Ovary (tissue), 9 donors: ENCODE results near the gene CCT8. TPM values are rescaled to one million over a fixed set of nuclear protein-coding genes. Genes with fewer than 3 reads are reported as not detected.

Experiments
- DNase-seq, 5 donors: peaks; one replicate each; pipeline ENCODE4 v3.0.0-alpha.2; 2019 to 2020
- H3K27ac ChIP-seq, 2 donors: fragments of 200-600 bp; one replicate each; pipeline versions ENCODE4 v1.5.1 to v1.8.0; 2019 to 2022
- H3K27me3 ChIP-seq: fragments of 200-600 bp; one replicate; pipeline ENCODE4 v1.8.0; 2022
- H3K36me3 ChIP-seq: fragments of 200-600 bp; sonication (generic); one replicate; pipeline ENCODE4 v1.5.1; 2019
- H3K4me1 ChIP-seq: one replicate; pipeline ENCODE4 v1.8.1; 2013; ENCODE audit warnings: mild to moderate bottlenecking, moderate library complexity; ENCODE audit not compliant: insufficient read depth
- H3K4me3 ChIP-seq: fragments of 200-600 bp; sonication (generic); one replicate; pipeline ENCODE4 v1.5.1; 2017
- H3K9me3 ChIP-seq, 2 donors: fragments of 200-600 bp in 1 of 2; sonication (generic) in 1 of 2; one replicate each; pipeline versions ENCODE4 v1.5.1 to v1.8.1; 2013 to 2019; ENCODE audit warnings: mild to moderate bottlenecking in 1 of 2, moderate library complexity in 1 of 2
- EP300 ChIP-seq: sonication (generic); formaldehyde crosslinking; IDR thresholded peaks from one replicate; pipeline ENCODE4 v1.6.1; 2017; ENCODE audit warnings: antibody characterized with exemption
- POLR2A ChIP-seq: fragments of 450-650 bp; IDR thresholded peaks from one replicate; pipeline ENCODE4 v1.6.1; 2017; ENCODE audit warnings: antibody characterized with exemption, mild to moderate bottlenecking, moderate library complexity
- WGBS, 3 donors: extraction: QIAGEN DNeasy Blood & Tissue Kit in 1 of 3; methylation state at CpG; one replicate each; pipeline versions ENCODE4 v1.1.5 to v1.1.7; 2013 to 2017; 5-methylcytosine and 5-hydroxymethylcytosine counted together
- intact Hi-C, 4 donors: fragments of 100-400 bp; cut with DNase I; formaldehyde crosslinking; loops; one replicate each; pipeline versions ENCODE4 v1.11.0 to v1.15.1; 2022 to 2023
- polyA plus RNA-seq, 2 donors: library from polyadenylated mRNA; stranded (reverse); fragments of 200-250 nt in 1 of 2; fragments of 350-450 nt in 1 of 2; fragmentation: Illumina TruSeq in 1 of 2; extraction: RNeasy Lipid Tissue Mini Kit (QIAGEN cat#74804) in 1 of 2; gene quantifications; one replicate each; pipeline ENCODE4 v1.2.3, GENCODE V29; 2013 to 2014
- total RNA-seq, 7 donors: library from RNA; depleted of rRNA in 2 of 7; stranded (reverse); fragments of >200 nt in 2 of 7; fragmentation: NEBNext Ultra II Directional in 3 of 7; extraction: Animal tissue kit (Norgen Biotek cat#: 25700) in 3 of 7; gene quantifications; one replicate each; pipeline versions ENCODE4 v1.1.0 to v1.2.4, GENCODE V29; 2016 to 2023
- TF ChIP-seq, protein P1 (sequence below), 3 donors: fragments of 450-650 bp in 2 of 3; fragments of 200-600 bp in 1 of 3; IDR thresholded peaks; one replicate each; pipeline versions ENCODE4 v1.5.1 to v1.8.0; 2016 to 2022; ENCODE audit warnings: antibody characterized with exemption in 3 of 3, mild to moderate bottlenecking in 1 of 3
- donor health status: DM: no; HTN: no; CAD: no; lungs with moderate emphysema.
- donor health status: DM: no; HTN: no; CAD: no.
- donor health status: Bipolar disorder and iron deficiency.
- donor health status: DM: yes; HTN: yes; CAD: no.
- donor health status: DM: no; HTN: no; CAD: no.
- donor health status: DM: yes; HTN: yes; CAD: no.

CCT8 gene
- total and polyA plus RNA-seq, 9 donors = 89.1 to 175 (median 105) TPM

DNA sequence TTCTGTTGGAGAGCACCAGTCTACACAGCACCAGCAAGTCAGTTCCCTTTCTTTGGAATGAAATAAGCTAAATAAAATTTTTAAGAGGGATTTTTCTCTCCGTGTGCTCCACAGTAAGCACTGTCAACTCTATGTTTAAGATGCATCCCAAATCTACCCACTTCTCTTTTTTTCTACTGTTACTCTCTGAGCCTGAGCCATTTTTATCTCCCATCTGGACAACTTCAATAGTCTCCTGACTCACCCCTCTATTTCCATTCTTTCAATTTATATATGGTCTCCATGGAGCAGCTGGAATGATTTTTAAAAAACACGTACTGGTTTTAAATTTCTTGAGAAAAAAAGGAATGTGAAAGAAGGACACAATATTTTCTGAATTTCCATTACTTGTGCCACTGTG lies 24.7 kb upstream of the CCT8 start:
- no peaks in the 10 kb centered on the region for H3K36me3 ChIP-seq
- H3K27me3 ChIP-seq = no peaks in the 10 kb centered on the region
- H3K27ac ChIP-seq = no peak overlapping the region
- TF ChIP-seq, protein P1, sequence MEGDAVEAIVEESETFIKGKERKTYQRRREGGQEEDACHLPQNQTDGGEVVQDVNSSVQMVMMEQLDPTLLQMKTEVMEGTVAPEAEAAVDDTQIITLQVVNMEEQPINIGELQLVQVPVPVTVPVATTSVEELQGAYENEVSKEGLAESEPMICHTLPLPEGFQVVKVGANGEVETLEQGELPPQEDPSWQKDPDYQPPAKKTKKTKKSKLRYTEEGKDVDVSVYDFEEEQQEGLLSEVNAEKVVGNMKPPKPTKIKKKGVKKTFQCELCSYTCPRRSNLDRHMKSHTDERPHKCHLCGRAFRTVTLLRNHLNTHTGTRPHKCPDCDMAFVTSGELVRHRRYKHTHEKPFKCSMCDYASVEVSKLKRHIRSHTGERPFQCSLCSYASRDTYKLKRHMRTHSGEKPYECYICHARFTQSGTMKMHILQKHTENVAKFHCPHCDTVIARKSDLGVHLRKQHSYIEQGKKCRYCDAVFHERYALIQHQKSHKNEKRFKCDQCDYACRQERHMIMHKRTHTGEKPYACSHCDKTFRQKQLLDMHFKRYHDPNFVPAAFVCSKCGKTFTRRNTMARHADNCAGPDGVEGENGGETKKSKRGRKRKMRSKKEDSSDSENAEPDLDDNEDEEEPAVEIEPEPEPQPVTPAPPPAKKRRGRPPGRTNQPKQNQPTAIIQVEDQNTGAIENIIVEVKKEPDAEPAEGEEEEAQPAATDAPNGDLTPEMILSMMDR (IDR thresholded peaks at IDR 0.05) = no peak
- TF ChIP-seq POLR2A = no peak
- no peak for TF ChIP-seq EP300
- DNase-seq = no peak
- intact Hi-C loops = loop anchor here in 1 of 4 donors (10.0 kb wide), 1 partner anchor 277 kb away; no protein-coding TSS in a partner anchor
- WGBS, 3 donors = 71 to 80% (median 79%) methylated on average over 2 of the region's 2 CpGs
- H3K4me1 ChIP-seq = no peaks in the 10 kb centered on the region
- no peaks in the 10 kb centered on the region for H3K9me3 ChIP-seq
- H3K4me3 ChIP-seq = no peak overlapping the region

DNA sequence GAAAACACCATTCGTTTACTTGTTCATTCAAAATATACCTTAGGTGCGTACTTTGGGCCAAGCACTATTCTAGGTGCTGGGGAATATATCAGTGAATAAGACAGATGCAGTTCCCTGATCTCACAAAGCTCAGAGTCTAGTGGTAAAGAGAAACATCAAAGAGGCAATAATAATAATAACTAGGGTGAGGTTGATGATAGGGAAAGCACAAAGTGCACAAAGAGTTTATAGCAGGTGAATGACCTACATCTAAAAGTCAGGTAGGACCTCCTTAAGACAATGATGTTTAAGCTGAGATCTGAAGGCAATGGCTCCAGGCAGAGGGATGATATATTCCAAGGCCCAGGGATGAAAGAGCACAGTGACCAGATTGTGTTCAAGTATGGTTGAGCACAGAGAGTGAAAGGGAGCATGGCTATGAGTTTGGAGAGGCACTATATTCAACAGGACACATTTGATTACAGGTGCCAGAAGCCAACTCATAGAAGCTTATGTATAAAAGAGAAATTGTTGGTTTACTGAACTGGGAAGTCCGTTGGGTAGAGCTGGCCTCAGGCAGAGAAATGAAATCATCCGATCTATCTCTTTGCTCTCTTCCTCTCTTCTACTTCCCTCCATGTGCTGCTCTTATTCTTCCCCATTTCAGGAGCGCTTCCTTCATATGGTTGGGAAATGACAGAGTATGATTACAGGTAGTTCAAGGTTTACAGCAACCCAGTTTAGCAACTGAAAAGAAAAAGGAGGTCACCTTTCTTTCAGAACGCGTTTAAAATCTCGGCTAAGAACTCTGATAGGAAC lies 23.0 kb upstream of the CCT8 start:
- Histone ChIP-seq H3K27me3 (no peaks in the 10 kb centered on the region), H3K4me3 (no peak overlapping the region), H3K9me3 (no peaks in the 10 kb centered on the region), H3K27ac (no peak overlapping the region), H3K36me3 (no peaks in the 10 kb centered on the region), H3K4me1 (no peaks in the 10 kb centered on the region)
- no peak for DNase-seq
- no peak for TF ChIP-seq POLR2A
- TF ChIP-seq, protein P1 (IDR thresholded peaks at IDR 0.05) = no peak
- TF ChIP-seq EP300 = no peak
- WGBS, 3 donors = 85 to 94% (median 86%) methylated on average over 8 of the region's 8 CpGs
- intact Hi-C loops = loop anchor here in 1 of 4 donors (10.0 kb wide), 1 partner anchor 278 kb away; no protein-coding TSS in a partner anchor

DNA sequence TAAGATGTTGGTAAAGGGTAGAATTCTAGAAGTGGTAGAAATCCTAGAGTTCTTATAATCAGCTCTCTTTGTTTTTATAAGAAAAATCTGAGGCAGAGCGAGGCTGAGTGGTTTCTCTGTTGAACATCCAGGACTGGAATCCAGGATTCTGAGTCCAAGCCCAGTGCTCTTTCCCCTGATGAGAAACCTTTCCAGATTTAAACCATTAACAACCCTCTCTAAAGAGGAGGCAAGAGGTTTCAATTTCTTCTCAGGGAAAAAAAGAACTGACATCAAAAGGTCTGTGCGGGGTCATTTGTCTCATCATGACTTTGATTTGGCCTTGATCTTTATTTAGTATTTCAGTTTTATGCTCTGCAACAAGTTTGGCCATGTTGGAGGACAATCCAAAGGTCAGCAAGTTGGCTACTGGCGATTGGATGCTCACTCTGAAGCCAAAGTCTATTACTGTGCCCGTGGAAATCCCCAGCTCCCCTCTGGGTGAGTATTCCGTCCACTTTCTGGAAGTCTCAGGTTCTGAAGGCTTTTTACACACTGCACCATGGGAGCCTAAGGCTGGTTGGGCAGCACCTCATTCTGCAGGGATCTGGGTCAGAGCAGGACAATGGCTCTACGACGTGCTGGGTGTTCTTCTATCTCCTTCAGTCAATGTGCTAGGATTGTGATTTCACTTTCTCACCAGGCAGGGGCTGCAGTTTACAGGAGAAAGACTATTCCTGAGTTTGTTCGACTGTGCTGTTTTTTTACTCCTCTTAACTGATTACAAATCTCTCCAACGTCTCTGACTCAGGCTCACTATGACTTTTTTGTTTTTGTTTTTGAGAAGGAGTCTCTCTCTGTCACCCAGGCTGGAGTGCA lies 18.9 kb upstream of the CCT8 start:
- no peak overlapping the region for H3K4me3 ChIP-seq
- H3K4me1 ChIP-seq = no peaks in the 10 kb centered on the region
- no peak overlapping the region for H3K27ac ChIP-seq
- no peak for DNase-seq
- 60 to 70% (median 61%) methylated on average over 9 of the region's 9 CpGs for WGBS, 3 donors
- intact Hi-C loops = loop anchor here in 3 of 4 donors (5.0 to 10.0 kb wide), 2 partner anchors 280 to 282 kb away; no protein-coding TSS in a partner anchor
- H3K36me3 ChIP-seq = no peaks in the 10 kb centered on the region
- no peak for TF ChIP-seq EP300
- TF ChIP-seq, protein P1 (IDR thresholded peaks at IDR 0.05) = no peak
- no peak for TF ChIP-seq POLR2A
- no peaks in the 10 kb centered on the region for H3K27me3 ChIP-seq
- H3K9me3 ChIP-seq = no peaks in the 10 kb centered on the region

DNA sequence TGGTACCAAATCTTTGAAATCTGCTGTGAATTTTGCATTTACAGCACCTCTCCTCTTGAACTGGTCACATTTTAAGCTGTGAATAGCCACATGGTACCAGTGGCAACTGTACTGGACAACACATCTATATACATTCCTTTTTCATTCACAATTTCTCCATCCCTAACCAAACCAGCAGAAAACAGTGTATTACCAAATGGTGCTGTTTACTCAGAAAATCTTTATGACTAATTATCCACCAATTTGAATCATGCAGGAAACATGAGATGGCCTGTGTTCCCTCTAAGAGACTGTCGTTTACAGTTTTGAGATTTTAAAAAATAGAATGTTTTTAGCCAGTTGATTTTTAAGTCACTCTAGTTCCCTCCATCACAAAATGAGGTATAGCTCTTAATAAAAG lies 17.6 kb upstream of the CCT8 start:
- no peak overlapping the region for H3K27ac ChIP-seq
- intact Hi-C loops = loop anchor here in 3 of 4 donors (5.0 to 10.0 kb wide), 2 partner anchors 281 to 284 kb away; no protein-coding TSS in a partner anchor
- WGBS, 3 donors = 4 to 12% (median 7%) methylated on average over 1 of the region's 1 CpG

More for the DNA sequence above, 17.6 kb upstream of the CCT8 start:
- no peak for DNase-seq
- Histone ChIP-seq H3K9me3 (no peaks in the 10 kb centered on the region), H3K36me3 (no peaks in the 10 kb centered on the region), H3K4me1 (no peaks in the 10 kb centered on the region), H3K27me3 (no peaks in the 10 kb centered on the region), H3K4me3 (no peak overlapping the region)
- TF ChIP-seq POLR2A = no peak
- TF ChIP-seq, protein P1 (IDR thresholded peaks at IDR 0.05) = no peak
- TF ChIP-seq EP300 = no peak
